HG02981 (cell line): ENCODE results near the gene SNRPE.

Experiments used
- ATAC-seq: cut with Tn5 transposase; IDR thresholded peaks from one replicate; pipeline ENCODE4 v1.9.1; 2021; ENCODE audit warnings: mild to moderate bottlenecking, moderate library complexity; ENCODE audit not compliant: unreplicated experiment

The SNRPE gene

DNA sequence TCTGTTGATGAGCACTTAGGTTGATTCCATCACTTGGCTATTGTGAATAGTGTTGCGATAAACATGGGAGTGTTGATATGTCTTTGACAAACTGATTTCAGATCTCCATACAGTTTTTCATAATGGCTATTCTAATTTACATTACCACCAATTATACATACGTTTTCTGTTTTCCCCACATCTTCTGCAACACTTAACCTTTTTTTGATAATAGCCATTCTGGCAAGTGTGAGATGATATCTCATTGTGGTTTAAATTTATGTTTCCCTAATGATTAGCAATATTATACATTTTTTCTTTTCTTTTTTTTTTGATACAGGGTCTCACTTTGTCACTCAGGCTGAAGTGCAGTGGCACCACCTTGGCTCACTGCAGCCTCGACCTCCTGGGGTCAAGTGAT lies 17.0 kb downstream of the SNRPE start:
- ATAC-seq, result no peak

DNA sequence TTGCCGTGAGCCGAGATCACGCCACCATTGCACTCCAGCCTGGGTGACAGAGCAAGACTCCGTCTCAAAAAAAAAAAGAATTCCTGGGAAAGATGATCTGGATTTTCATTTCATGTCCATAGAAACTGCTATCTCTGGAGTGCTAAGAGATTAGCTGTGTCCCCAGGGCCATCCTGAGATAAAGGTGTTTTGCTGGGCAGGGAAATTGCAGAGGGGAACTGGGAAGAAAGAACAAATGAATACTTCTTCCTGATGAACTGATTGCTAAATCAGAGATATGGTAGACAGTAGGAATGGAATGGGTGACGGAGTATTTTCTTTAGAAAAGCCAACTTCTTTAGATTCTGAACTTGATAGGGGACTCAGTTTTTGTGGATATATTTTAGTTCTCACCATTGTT lies 19.2 kb downstream of the SNRPE start:
- ATAC-seq, result no peak

DNA sequence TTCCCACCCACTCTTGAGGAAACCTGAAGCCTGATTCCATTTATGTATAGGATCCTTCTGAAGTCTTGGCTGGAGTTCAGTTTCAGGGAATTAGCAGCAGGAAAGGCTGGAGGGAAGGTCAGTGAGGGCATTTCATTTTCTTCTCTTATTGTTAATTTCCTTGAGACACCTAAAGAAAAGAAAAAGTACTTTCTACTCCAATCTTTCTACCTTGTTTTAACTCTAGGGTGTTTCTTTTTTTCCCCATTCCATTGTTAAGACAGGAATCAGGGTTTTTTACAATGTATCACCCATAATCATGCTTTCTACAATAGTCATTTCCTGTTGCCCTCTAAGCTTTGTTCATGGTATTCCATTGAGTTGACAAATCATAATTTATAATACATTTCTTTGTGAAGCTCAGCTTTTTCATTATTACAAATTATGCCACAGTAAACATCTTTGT lies 27.4 kb downstream of the SNRPE start:
- no peak for ATAC-seq

DNA sequence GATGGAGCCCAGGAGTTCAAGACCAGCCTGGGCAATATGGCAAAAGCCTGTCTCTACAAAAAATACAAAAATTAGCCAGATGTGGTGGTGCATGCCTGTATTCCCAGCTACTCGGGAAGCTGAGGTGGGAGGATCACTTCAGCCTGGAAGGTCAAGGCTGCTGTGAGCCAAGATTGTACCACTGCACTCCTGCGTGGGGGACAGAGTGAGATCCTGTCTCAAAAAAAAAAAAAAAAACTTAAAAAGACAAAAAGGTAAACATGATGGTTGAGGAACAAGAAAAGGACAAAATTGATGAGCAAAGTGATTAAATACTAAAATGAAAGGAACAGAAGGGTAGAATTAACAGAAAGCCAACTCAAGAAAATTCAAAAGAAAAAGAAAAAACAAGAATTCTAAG lies 30.6 kb downstream of the SNRPE start:
- no peak for ATAC-seq

DNA sequence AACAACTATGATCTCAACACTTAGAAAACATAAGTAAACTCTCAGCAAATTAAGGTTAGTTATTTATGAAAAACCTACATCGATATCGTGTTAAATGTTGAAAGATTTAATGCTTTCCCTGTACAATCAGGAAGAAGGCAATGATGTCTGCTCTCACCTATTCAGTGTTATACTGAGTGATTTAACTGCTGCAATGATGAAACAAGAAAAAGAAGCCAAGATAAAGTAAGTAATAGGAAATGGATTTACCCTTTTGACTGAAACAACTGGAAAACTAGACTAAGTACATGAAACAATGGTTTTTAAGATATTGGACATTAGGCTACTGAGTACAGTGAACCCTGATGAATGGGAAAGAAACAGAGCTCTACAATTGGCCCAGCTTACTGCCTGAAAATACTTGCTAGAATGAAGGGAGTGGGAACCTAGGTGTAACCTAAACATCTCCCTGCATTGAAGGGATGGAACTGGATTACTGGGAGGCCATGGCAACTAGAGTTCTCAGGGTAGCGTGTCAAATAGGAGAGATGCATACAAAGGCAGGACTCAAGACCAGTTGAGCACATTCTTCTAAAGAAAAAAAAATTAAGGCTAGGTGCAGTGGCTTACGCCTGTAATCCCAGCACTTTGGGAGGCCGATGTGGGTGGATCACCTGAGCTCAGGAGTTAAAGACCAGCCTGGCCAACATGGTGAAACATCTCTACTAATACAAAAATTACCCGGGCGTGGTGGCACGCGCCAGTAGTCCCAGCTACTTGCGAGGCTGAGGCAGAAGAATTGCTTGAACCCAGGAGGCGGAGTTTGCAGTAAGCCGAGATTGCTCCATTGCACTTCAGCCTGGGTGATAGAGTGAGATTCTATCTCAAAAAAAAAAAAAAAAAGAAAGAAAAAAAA lies 37.3 kb downstream of the SNRPE start:
- ATAC-seq, result no peak

DNA sequence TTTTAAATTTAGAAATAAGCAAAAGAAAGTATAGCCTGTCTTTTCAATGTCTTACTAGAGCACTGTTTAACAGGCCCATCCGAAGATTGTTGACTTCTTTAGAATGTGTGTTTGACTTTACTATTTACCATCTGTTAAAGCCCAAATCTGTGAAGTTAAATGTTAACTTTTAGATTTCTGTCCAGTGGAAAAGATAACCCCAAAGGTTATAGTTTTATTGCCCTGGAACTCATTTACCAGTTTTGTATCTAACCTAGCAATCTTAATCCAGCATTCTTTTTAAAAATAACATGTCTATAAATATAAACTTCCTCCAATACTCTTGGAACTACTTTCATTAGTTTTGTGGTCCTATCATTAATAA lies 37.9 kb downstream of the SNRPE start:
- no peak for ATAC-seq

DNA sequence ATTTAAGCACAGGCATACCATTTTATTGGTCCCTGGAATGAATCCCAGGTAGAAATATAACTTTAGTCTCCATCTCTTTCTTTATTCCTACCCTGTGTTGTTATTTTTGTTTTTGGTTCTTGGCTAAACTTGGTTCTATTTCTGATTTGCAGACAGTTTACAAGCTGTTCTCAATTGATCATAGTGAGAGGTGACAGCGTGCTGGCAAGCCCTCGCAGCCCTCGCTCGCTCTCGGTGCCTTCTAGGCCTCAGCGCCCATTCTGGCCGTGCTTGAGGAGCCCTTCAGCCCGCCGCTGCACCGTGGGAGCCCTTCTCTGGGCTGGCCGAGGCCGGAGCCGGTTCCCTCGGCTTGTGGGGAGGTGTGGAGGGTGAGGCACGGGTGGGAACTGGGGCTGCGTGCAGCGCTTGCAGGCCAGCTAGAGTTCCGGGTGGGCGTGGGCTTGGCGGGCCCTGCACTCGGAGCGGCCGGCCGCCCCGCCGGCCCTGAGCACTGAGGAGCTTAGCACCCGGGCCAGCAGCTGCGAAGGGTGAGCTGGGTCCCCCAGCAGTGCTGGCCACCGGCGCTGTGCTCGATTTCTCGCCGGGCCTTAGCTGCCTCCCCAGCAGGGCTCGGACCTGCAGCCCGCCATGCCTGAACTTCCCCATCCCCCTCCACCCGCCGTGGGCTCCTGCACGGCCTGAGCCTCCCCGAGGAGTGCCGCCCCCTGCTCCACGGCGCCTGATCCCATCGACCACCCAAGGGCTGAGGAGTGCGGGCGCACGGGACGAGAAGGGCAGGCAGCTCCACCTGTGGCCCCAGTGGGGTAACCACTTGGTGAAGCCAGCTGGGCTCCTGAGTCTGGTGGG lies 38.7 kb downstream of the SNRPE start:
- no peak for ATAC-seq

DNA sequence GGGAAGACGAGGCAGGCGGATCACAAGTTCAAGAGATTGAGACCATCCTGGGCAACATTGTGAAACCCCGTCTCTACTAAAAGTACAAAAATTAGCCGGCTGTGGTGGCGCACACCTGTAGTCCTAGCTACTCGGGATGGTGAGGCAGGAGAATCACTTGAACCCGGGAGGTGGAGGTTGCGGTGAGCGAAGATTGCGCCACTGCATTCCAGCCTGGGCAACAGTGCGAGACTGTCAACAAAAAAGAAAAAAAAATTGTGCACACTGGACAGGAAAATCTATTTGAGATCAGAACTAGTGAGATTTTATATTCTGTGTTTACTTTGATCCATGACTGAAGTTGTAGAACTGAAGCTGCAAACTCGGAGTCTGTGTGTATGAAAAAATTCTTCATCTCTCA lies 40.2 kb downstream of the SNRPE start:
- no peak for ATAC-seq

DNA sequence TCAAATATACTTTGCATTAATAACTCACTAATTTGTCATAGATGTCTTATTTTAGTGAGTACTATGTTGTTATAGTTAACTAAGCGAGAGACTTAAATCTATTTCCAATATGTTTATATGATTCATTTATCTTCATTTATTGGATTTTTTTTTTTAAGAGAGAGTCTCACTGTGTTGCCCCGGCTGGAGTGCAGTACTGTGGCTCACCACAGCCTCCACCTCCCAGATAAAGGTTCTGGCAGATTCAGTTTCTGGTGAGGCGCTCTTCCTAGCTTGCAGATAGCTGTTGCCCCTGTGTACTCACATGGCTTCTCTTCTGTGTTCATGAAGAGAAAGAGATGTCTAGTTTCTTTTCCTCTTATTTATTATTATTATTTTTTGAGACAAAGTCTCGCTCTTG lies 43.9 kb downstream of the SNRPE start:
- no peak for ATAC-seq

DNA sequence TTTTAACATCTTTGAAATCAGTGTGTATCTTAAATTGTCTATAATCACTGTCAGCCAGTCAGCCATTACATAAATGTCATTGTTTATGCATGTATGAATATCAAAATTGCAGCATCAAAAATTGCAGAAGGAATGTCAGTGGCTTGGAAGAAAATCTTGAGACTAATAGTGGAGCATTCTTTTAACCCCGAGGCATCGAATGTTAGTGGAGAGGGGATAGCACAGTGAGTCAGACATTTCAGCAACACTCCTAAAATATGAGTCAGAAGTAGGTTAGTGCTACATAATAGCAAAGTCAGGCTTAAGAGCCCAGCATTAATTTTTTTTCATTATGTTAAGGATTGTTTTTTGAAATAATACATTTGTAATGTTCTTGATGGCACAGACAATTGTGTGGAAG lies 45.5 kb downstream of the SNRPE start:
- ATAC-seq, result no peak

DNA sequence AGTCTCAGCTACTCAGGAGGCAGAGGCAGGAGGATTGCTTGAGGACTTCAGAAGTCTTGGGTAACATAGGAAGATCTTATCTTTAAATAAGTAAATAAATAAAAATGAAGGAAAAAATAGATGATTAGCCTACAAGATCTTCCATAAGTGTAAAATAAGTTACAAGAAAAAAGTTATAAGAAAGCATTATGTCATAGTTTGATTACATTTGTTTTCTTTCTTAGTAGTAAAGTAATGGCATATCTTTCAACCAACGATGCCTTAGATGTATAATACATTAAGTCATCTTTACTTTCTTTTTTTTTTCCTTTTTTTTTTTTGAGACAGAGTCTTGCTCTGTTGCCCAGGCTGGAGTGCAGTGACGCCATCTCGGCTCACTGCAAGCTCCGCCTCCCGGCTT lies 46.5 kb downstream of the SNRPE start:
- no peak for ATAC-seq

DNA sequence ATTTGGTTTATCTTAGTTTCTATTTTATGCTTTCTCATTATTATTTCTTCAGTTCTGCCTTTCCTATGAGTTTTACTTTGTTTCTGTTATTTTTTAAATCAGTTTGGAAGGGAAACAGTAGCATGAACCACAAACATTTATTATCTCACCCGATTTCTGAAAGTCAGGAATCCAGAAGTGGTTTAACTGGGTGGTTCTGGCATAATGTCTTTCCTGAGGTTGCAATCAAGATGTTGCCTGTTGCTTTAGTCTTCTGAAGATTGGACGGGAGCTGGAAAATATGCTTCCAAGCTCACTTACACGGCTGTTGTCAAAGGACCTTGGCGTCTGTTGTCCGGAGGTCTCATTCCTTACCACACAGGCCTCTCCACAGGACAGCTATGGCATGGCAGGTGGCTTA lies 50.4 kb downstream of the SNRPE start:
- no peak for ATAC-seq

DNA sequence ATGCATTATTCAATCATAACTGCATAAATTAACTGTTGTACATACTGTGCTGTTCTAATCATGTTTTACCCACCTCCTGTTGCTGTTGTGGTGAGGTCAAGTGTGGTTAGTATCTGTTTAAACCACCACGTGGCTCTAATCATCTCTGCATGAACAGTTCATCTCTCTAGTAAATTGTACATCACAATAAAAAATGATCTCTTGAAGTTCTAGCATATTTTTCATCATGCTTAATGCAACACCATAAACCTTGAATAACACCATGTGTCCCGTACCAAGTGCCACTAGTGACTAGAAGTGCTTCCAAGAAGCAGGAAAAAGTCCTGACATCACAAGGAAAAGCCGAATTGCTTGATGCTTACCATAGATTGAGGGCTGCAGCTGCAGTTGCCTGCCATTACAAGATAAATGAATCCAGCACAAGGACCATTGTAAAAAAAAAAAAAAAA lies 51.7 kb downstream of the SNRPE start:
- ATAC-seq, result no peak

DNA sequence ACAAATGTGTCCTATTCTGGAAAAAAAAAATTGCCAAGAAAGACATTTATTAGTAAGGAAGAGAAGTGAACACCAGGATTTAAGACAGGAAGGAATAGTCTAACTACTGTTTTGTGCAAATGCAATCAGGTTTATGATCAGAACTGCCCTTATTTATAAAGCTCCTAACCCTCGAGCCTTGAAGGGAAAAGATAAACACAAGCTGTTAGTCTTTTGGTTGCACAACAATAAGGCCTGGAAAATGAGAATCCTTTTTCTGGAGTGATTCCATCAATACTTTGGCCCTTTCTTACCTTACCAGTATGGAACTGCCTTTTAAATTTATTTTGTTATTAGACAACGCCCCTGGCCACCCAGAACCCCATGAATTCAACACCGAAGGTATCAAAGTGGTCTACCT lies 52.9 kb downstream of the SNRPE start:
- ATAC-seq, result no peak

DNA sequence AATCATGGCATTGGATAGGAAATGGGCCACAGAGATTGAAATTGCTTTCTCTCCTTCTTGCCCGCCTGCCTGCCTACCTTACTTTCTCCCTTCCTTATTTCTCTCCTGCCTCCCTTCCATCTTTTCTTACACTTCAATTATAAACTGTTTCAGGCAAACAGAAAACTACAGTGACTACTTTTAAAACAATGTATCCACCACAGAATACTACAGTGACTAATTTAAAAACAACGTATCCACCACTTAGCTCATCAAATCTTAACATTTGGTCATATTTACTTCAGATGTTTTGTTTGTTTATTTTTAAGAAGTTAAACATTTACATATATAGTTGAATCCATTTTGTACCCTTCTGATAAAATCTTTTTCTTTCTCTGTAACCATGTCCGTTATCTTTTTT lies 54.4 kb downstream of the SNRPE start:
- ATAC-seq, result no peak

DNA sequence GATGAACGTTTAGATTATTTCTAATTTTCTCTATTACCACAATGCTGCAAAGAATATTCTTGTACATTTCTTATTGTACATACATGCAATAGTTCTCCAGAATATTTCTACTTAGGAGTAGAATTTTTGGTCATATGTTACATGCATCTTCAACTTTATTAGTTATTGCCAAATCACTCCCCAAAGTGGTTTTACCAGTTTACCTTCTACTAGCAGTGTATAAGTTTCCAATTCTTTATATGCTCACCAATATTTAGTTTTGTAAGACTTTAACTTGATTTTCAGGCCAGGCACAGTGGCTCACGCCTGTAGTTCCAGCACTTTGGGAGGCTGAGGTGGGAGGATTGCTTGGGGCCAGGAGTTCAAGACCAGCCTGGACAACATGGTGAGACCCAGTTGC lies 55.4 kb downstream of the SNRPE start:
- no peak for ATAC-seq
